Mesenchymal stem cell (in vitro differentiated cells and primary cell): ENCODE measurements around the gene SELENON.

Source experiments
- DNase-seq: peaks from one replicate; pipeline ENCODE4 v3.0.0-alpha.2; 2013
- H2AFZ ChIP-seq: one replicate; pipeline ENCODE4 v1.6.1; 2013; ENCODE audit warnings: low read depth, mild to moderate bottlenecking, control low read depth, inconsistent platforms, low read length, moderate library complexity
- H2AK5ac ChIP-seq: 2 replicates; pipeline ENCODE4 v1.6.1; 2013; ENCODE audit warnings: low read length, moderate library complexity, mild to moderate bottlenecking, inconsistent platforms; ENCODE audit not compliant: severe bottlenecking
- H2BK120ac ChIP-seq: one replicate; pipeline ENCODE4 v1.6.1; 2013; ENCODE audit warnings: low read depth, mild to moderate bottlenecking, inconsistent platforms, low read length, moderate library complexity
- H2BK12ac ChIP-seq, 2 experiments: one replicate each; pipeline ENCODE4 v1.6.1; 2013; ENCODE audit warnings: inconsistent platforms in 2 of 2, low read length in 2 of 2, mild to moderate bottlenecking in 2 of 2, moderate library complexity in 2 of 2, control low read depth in 1 of 2
- H2BK15ac ChIP-seq: one replicate; pipeline ENCODE4 v1.6.1; 2013; ENCODE audit warnings: mild to moderate bottlenecking, low read depth, inconsistent platforms; ENCODE audit not compliant: poor library complexity, severe bottlenecking
- H2BK5ac ChIP-seq: 2 replicates; pipeline ENCODE4 v1.6.1; 2013; ENCODE audit warnings: low read depth, mild to moderate bottlenecking, low read length, control low read depth, inconsistent platforms; ENCODE audit not compliant: poor library complexity, severe bottlenecking
- H3K14ac ChIP-seq, 2 experiments: one replicate each; pipeline ENCODE4 v1.6.1; 2013; ENCODE audit warnings: inconsistent platforms in 2 of 2, low read length in 2 of 2, control low read depth in 1 of 2, mild to moderate bottlenecking in 1 of 2, moderate library complexity in 1 of 2
- H3K18ac ChIP-seq, 2 experiments: one replicate each; pipeline ENCODE4 v1.6.1; 2013; ENCODE audit warnings: inconsistent platforms in 2 of 2, low read length in 2 of 2, control low read depth in 1 of 2, low read depth in 1 of 2, mild to moderate bottlenecking in 1 of 2
- H3K23ac ChIP-seq, 2 experiments: one replicate each; pipeline ENCODE4 v1.6.1; 2013; ENCODE audit warnings: inconsistent platforms in 2 of 2, low read length in 2 of 2, mild to moderate bottlenecking in 2 of 2, moderate library complexity in 2 of 2, control low read depth in 1 of 2
- H3K27ac ChIP-seq: 2 replicates; pipeline ENCODE4 v1.5.1; 2013; ENCODE audit warnings: mild to moderate bottlenecking, moderate library complexity, low read length, control low read depth, inconsistent platforms; ENCODE audit not compliant: poor library complexity, severe bottlenecking
- H3K27me3 ChIP-seq, 2 experiments: 2 replicates each; pipeline versions ENCODE4 v1.6.1 to v1.7.0; 2013; ENCODE audit warnings: low read length in 2 of 2, mild to moderate bottlenecking in 2 of 2, moderate library complexity in 2 of 2, control low read depth in 1 of 2, inconsistent platforms in 1 of 2; ENCODE audit not compliant: control insufficient read depth in 1 of 2, insufficient read depth in 1 of 2
- H3K36me3 ChIP-seq, 2 experiments: 2 replicates each; pipeline versions ENCODE4 v1.6.1 to v1.7.0; 2013; ENCODE audit warnings: low read length in 2 of 2, control low read depth in 1 of 2, inconsistent platforms in 1 of 2, low read depth in 1 of 2, mild to moderate bottlenecking in 1 of 2; ENCODE audit not compliant: insufficient read depth in 2 of 2, control insufficient read depth in 1 of 2
- H3K4ac ChIP-seq, 2 experiments: one replicate each; pipeline ENCODE4 v1.6.1; 2013; ENCODE audit warnings: inconsistent platforms in 2 of 2, low read length in 2 of 2, mild to moderate bottlenecking in 2 of 2, moderate library complexity in 2 of 2, control low read depth in 1 of 2, low read depth in 1 of 2
- H3K4me1 ChIP-seq: 2 replicates; pipeline ENCODE4 v1.6.1; 2013; ENCODE audit warnings: low read depth, low read length, control low read depth; ENCODE audit not compliant: control insufficient read depth, insufficient read depth
- H3K4me2 ChIP-seq: 2 replicates; pipeline ENCODE4 v1.6.1; 2013; ENCODE audit warnings: low read length, mild to moderate bottlenecking, inconsistent platforms; ENCODE audit not compliant: poor library complexity, severe bottlenecking
- H3K4me3 ChIP-seq, 2 experiments: 2 replicates each; pipeline versions ENCODE4 v1.5.1 to v1.7.0; 2013; ENCODE audit warnings: low read length in 2 of 2, mild to moderate bottlenecking in 2 of 2, control low read depth in 1 of 2, low read depth in 1 of 2; ENCODE audit not compliant: insufficient read depth in 1 of 2
- H3K79me1 ChIP-seq: replicated peaks from 2 replicates; pipeline ENCODE4 v1.6.1; 2013; ENCODE audit warnings: mild to moderate bottlenecking, control low read depth, low read length, inconsistent platforms; ENCODE audit not compliant: poor library complexity, severe bottlenecking
- H3K9ac ChIP-seq: 2 replicates; pipeline ENCODE4 v1.7.0; 2013; ENCODE audit warnings: mild to moderate bottlenecking, low read length, moderate library complexity
- H3K9me3 ChIP-seq: 2 replicates; pipeline ENCODE4 v1.7.0; 2013; ENCODE audit warnings: mild to moderate bottlenecking, low read length; ENCODE audit not compliant: control insufficient read depth
- H4K8ac ChIP-seq: one replicate; pipeline ENCODE4 v1.6.1; 2013; ENCODE audit warnings: inconsistent platforms, mild to moderate bottlenecking, low read length, moderate library complexity
- H4K91ac ChIP-seq: one replicate; pipeline ENCODE4 v1.6.1; 2013; ENCODE audit warnings: mild to moderate bottlenecking, low read length, inconsistent platforms
- WGBS: methylation state at CpG from one replicate; pipeline ENCODE4 v1.1.7; 2013; ENCODE audit warnings: mixed read lengths; 5-methylcytosine and 5-hydroxymethylcytosine counted together

SELENON gene

DNA sequence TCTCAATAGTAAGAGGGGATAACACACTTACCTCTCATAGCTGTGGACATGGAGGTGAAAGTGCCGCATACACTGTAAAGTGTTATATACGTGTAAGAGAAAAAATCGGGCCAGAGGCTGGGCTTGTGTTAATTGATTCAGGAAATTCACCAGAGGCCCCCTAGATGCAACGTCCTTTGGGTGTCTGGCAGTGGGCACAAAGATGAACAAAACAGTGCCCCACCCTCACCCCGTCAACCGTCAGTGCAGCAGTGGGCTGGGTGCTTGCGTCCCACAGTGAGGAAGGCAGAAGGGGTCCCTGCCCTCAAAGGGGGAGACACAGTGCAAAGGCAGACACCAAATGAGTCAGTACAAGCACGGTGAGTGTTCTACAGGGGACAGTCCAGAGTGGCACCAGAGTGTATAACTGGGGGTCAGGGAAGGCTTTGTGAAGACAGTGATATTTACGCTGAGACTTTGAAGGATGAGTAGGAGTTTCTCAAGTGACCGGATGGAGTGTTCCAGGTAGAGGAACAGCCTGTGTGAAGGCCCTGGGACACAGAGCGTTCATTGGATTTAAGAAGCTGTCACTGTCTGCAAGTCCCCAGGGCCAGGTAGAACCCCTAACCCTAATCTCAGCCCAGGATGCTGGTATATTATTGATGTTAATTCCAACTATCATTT is 13.2 kb downstream of the SELENON start:
- H3K4me2 ChIP-seq: no peak overlapping the region
- H3K27me3 ChIP-seq: no peaks in the 10 kb centered on the region
- H3K18ac ChIP-seq: no peak overlapping the region
- H2BK120ac ChIP-seq: no peak overlapping the region
- H3K36me3 ChIP-seq: peaks cover 67 to 83% of the 10 kb centered on the region in 2 experiments
- peaks cover 8% of the 10 kb centered on the region for H3K4me1 ChIP-seq
- no peak overlapping the region for H2AK5ac ChIP-seq
- no peak overlapping the region for H2BK5ac ChIP-seq
- no peak overlapping the region for H2BK15ac ChIP-seq
- H4K91ac ChIP-seq: no peak overlapping the region
- WGBS: 81% methylated on average over 10 of the region's 11 CpGs
- no peaks in the 10 kb centered on the region for H3K9me3 ChIP-seq
- H4K8ac ChIP-seq: no peak overlapping the region
- H3K27ac ChIP-seq: no peak overlapping the region
- no peak overlapping the region for H3K4ac ChIP-seq
- no peak overlapping the region for H3K14ac ChIP-seq
- no peak overlapping the region for H3K9ac ChIP-seq
- peaks cover 3% of the 10 kb centered on the region for H3K79me1 ChIP-seq
- no peak for DNase-seq
- H2BK12ac ChIP-seq: no peak overlapping the region
- H3K4me3 ChIP-seq: no peak overlapping the region
- no peak overlapping the region for H3K23ac ChIP-seq
- H2AFZ ChIP-seq: no peak overlapping the region

DNA sequence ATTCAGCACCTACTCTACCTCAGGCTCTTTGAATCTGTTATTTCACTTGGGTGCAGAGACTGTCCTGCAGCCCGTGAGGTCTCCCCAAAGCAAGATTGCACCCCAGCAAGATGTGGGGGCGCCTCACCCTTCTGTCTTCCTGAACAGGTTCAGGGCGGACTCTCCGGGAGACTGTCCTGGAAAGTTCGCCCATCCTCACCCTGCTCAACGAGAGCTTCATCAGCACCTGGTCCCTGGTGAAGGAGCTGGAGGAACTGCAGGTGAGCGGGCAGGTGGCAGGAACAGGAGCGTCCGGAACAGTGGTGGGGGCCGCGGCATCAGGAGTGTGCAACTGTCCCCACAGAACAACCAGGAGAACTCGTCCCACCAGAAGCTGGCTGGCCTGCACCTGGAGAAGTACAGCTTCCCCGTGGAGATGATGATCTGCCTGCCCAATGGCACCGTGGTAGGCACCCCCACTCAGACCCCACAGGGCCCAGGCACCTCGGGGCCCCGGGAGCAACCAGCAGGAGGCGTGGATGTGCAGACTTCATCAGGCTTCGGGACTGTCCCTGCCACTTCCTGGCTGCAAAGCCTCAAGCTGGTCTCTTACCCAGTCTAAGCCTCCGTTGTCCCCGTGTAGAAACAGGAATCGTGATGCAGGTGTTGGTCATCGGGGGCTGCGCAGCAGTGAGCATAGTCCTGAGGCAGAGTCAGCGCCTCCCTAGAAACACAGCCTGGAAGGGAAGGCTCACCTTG is 13.9 kb downstream of the SELENON start:
- DNase-seq: no peak
- peaks cover 13% of the 10 kb centered on the region for H3K4me1 ChIP-seq
- H3K27me3 ChIP-seq: no peaks in the 10 kb centered on the region
- H2BK12ac ChIP-seq: no peak overlapping the region
- H3K23ac ChIP-seq: no peak overlapping the region
- no peak overlapping the region for H3K4me2 ChIP-seq
- H3K9me3 ChIP-seq: no peaks in the 10 kb centered on the region
- H4K91ac ChIP-seq: no peak overlapping the region
- H3K36me3 ChIP-seq: peaks cover 60 to 78% of the 10 kb centered on the region in 2 experiments
- peaks cover 3% of the 10 kb centered on the region for H3K79me1 ChIP-seq
- no peak overlapping the region for H2BK120ac ChIP-seq
- H2AFZ ChIP-seq: no peak overlapping the region
- H3K18ac ChIP-seq: no peak overlapping the region
- H2BK15ac ChIP-seq: no peak overlapping the region
- no peak overlapping the region for H2BK5ac ChIP-seq
- no peak overlapping the region for H2AK5ac ChIP-seq
- H4K8ac ChIP-seq: no peak overlapping the region
- H3K9ac ChIP-seq: no peak overlapping the region
- no peak overlapping the region for H3K4me3 ChIP-seq
- 97% methylated on average over 24 of the region's 24 CpGs for WGBS
- no peak overlapping the region for H3K4ac ChIP-seq
- H3K14ac ChIP-seq: no peak overlapping the region
- H3K27ac ChIP-seq: no peak overlapping the region

DNA sequence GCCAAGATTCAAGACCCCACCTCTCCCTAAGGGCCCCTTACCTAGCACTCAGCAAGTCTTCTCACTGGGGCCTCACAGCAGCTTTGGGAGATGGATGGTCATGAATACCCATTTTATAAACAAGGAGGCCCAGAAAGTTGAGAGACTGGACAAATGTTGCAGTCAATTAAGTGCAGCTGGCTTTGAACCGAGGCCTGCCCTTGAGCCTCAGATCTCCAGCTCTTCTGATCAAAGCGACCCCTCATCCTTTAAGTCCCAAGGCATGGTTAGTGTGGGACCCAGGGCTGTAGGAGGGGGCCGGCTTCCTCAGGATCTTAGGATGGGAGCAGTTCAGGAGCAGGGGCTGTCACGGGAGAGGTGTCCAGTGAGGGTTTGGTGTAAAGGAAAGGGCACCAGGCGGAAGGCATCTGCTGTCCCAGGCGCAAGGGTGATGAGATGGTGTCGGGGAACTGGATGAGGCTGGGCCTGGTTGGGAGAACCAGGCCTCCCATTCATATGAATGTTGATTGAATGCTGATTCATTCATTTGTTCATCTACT is 14.6 kb downstream of the SELENON start:
- Histone ChIP-seq H3K4me1 (peaks cover 15% of the 10 kb centered on the region), H2BK5ac (no peak overlapping the region), H3K23ac (no peak overlapping the region), H3K27ac (no peak overlapping the region), H3K9me3 (no peaks in the 10 kb centered on the region), H2BK12ac (no peak overlapping the region), H4K8ac (no peak overlapping the region), H3K4me2 (no peak overlapping the region), H2AK5ac (no peak overlapping the region), H4K91ac (no peak overlapping the region), H3K79me1 (peaks cover 3% of the 10 kb centered on the region), H2AFZ (no peak overlapping the region), H3K9ac (no peak overlapping the region), H2BK120ac (no peak overlapping the region), H3K27me3 (no peaks in the 10 kb centered on the region), H3K4ac (no peak overlapping the region), H3K18ac (no peak overlapping the region), H2BK15ac (no peak overlapping the region), H3K36me3 (peaks cover 53 to 71% of the 10 kb centered on the region in 2 experiments), H3K14ac (no peak overlapping the region), H3K4me3 (no peak overlapping the region)
- 97% methylated on average over 7 of the region's 7 CpGs for WGBS
- no peak for DNase-seq
